GM18505 (cell line): ENCODE data around the gene BCL6.
A peak's percentile ranks its signal among the peaks of the same experiment; 100 is the strongest.

Experiments
- ATAC-seq: cut with Tn5 transposase; IDR thresholded peaks from one replicate; pipeline ENCODE4 v1.9.1; 2021; ENCODE audit not compliant: unreplicated experiment
- POLR2A ChIP-seq: IDR thresholded peaks from 4 replicates; pipeline ENCODE4 v1.6.1; 2011; ENCODE audit warnings: borderline replicate concordance; ENCODE audit not compliant: insufficient read depth, insufficient read length; ENCODE audit errors: extremely low read depth

Gene BCL6

GRCh38 chr3:187745201-187746058 lies at the start of gene BCL6:
Gene BCL6 (minus strand): TSS chr3:187745468. CDS start chr3:187733693, 11,775 bp downstream.
- peak; percentile 70 for ATAC-seq
- TF ChIP-seq POLR2A = no peak

GRCh38 chr3:187794731-187795130 lies 49.5 kb upstream of the BCL6 start:
- ATAC-seq = no peak
- TF ChIP-seq POLR2A = no peak

- ATAC-seq = no peak
- no peak for TF ChIP-seq POLR2A
Measured at GRCh38 chr3:187793618-187794017, 48.4 kb upstream of the BCL6 start.

- no peak for TF ChIP-seq POLR2A
- ATAC-seq = no peak
Measured at GRCh38 chr3:187792521-187792920, 47.3 kb upstream of the BCL6 start.

- no peak for TF ChIP-seq POLR2A
- ATAC-seq = no peak
Measured at GRCh38 chr3:187789872-187790271, 44.6 kb upstream of the BCL6 start.

- TF ChIP-seq POLR2A = no peak
- no peak for ATAC-seq
Measured at GRCh38 chr3:187788984-187789857, 44.0 kb upstream of the BCL6 start.

GRCh38 chr3:187783098-187783497 lies 37.8 kb upstream of the BCL6 start:
- TF ChIP-seq POLR2A = no peak
- ATAC-seq = no peak

- ATAC-seq = no peak
- TF ChIP-seq POLR2A = no peak
Measured at GRCh38 chr3:187782006-187782405, 36.7 kb upstream of the BCL6 start.

GRCh38 chr3:187781001-187781400 lies 35.7 kb upstream of the BCL6 start:
- no peak for TF ChIP-seq POLR2A
- ATAC-seq = no peak

GRCh38 chr3:187778726-187779125 lies 33.5 kb upstream of the BCL6 start:
- TF ChIP-seq POLR2A = no peak
- ATAC-seq = no peak

- ATAC-seq = peak; percentile 37
- TF ChIP-seq POLR2A = no peak
Measured at GRCh38 chr3:187777331-187777941, 32.2 kb upstream of the BCL6 start.

GRCh38 chr3:187775549-187775948 lies 30.3 kb upstream of the BCL6 start:
- ATAC-seq = no peak
- no peak for TF ChIP-seq POLR2A

- no peak for ATAC-seq
Measured at GRCh38 chr3:187774185-187774789, 29.0 kb upstream of the BCL6 start.

More at GRCh38 chr3:187774185-187774789, 29.0 kb upstream of the BCL6 start:
- TF ChIP-seq POLR2A = no peak
